K562 (cell line): ENCODE measurements around the gene MAGI1. TPM values are rescaled to one million over a fixed set of nuclear protein-coding genes. Genes with fewer than 3 reads are reported as not detected.

Source experiments
- ATAC-seq: fragments of 200-7000 bp; cut with Tn5 transposase; 3 replicates; pipeline ENCODE4 v1.9.1; 2020; ENCODE audit warnings: moderate library complexity
- BruUV-seq: library from RNA; stranded (reverse); fragments of 400-500 nt; replicated peaks from 2 replicates; lab custom pipeline; 2021; lab: Mats Ljungman, UMichigan
- CTCF ChIA-PET: fragments of 300-600 bp; formaldehyde crosslinking; extraction: SDS; loops from one replicate; lab custom pipeline; 2021; ENCODE audit warnings: low intra/inter-chr PET ratio; lab: Yijun Ruan, JAX
- POLR2A ChIA-PET: fragments of 300-600, 350-650 bp; sonication (Branson Sonifier 250); formaldehyde crosslinking; extraction: SDS; loops from one replicate; lab custom pipeline; 2021; ENCODE audit warnings: antibody characterized with exemption, inconsistent platforms; lab: Yijun Ruan, JAX
- DNase-seq, 4 experiments: peaks; one replicate each; pipeline versions ENCODE4 v3.0.0 to v3.0.0-alpha.2; 2011 to 2018; ENCODE audit warnings: low spot score in 3 of 4, mixed read lengths in 3 of 4; ENCODE audit errors: extremely low read depth in 1 of 4
- FAIRE-seq: peaks from 2 replicates; lab custom pipeline; 2011; peaks lifted over from hg19 to GRCh38; lab: Jason Lieb, UNC
- H2AFZ ChIP-seq: 2 replicates; pipeline ENCODE4 v1.6.0; 2011; ENCODE audit warnings: low read depth, low read length, control low read depth, inconsistent platforms
- H3K27ac ChIP-seq: fragments of 200-600 bp; 3 replicates; pipeline ENCODE4 v1.8.0; 2011; ENCODE audit warnings: low read depth, mild to moderate bottlenecking, control low read depth, inconsistent platforms, low read length, moderate library complexity, mixed read lengths; ENCODE audit errors: extremely low read depth
- H3K27me3 ChIP-seq, 2 experiments: fragments of 300-600 bp in 1 of 2; 2 replicates in 1 of 2; 3 replicates in 1 of 2; pipeline versions ENCODE4 v1.6.0 to v1.8.0; 2011; ENCODE audit warnings: inconsistent platforms in 2 of 2, low read length in 2 of 2, mild to moderate bottlenecking in 1 of 2, mixed read lengths in 1 of 2, moderate library complexity in 1 of 2; ENCODE audit not compliant: control insufficient read depth in 2 of 2, insufficient read depth in 2 of 2
- H3K36me3 ChIP-seq: fragments of 300-600 bp; 3 replicates; pipeline ENCODE4 v1.8.0; 2011; ENCODE audit warnings: mild to moderate bottlenecking, low read length, inconsistent platforms; ENCODE audit not compliant: control insufficient read depth, insufficient read depth
- H3K4me1 ChIP-seq, 2 experiments: fragments of 200-600 bp in 1 of 2; replicated peaks in 1 of 2; 2 replicates in 1 of 2; 3 replicates in 1 of 2; pipeline versions ENCODE4 v1.5.1 to v1.8.0; 2011; ENCODE audit warnings: inconsistent platforms in 2 of 2, low read length in 2 of 2, mild to moderate bottlenecking in 1 of 2, mixed read lengths in 1 of 2, moderate library complexity in 1 of 2; ENCODE audit not compliant: control insufficient read depth in 2 of 2, insufficient read depth in 2 of 2
- H3K4me2 ChIP-seq: 2 replicates; pipeline ENCODE4 v1.6.1; 2011; ENCODE audit warnings: low read length, control low read depth, inconsistent platforms, mixed read lengths; ENCODE audit not compliant: insufficient read depth
- H3K4me3 ChIP-seq: fragments of 200-600 bp; sonication (generic), shearing (Covaris generic); 2 replicates; pipeline ENCODE4 v1.5.1; 2016; ENCODE audit warnings: control low read depth, inconsistent platforms
- H3K79me2 ChIP-seq: fragments of 200-600 bp; 3 replicates; pipeline ENCODE4 v1.8.0; 2011; ENCODE audit warnings: low read length, inconsistent platforms; ENCODE audit not compliant: control insufficient read depth, insufficient read depth
- H3K9ac ChIP-seq, 2 experiments: 2 replicates each; pipeline versions ENCODE4 v1.6.0 to v1.6.1; 2011; ENCODE audit warnings: low read depth in 2 of 2, low read length in 2 of 2, control low read depth in 1 of 2, inconsistent platforms in 1 of 2, mild to moderate bottlenecking in 1 of 2, mixed read lengths in 1 of 2; ENCODE audit not compliant: insufficient read depth in 1 of 2
- H3K9me1 ChIP-seq: one replicate; pipeline ENCODE4 v1.6.0; 2011; ENCODE audit warnings: inconsistent platforms, mild to moderate bottlenecking, low read length, moderate library complexity; ENCODE audit not compliant: control insufficient read depth, insufficient read depth
- H3K9me3 ChIP-seq: replicated peaks from 2 replicates; pipeline ENCODE4 v1.5.1; 2011; ENCODE audit warnings: low read depth, low read length, inconsistent platforms; ENCODE audit not compliant: control insufficient read depth, insufficient read depth
- H4K20me1 ChIP-seq: replicated peaks from 2 replicates; pipeline ENCODE4 v1.6.1; 2011; ENCODE audit warnings: low read length, inconsistent platforms, mixed read lengths; ENCODE audit not compliant: control insufficient read depth, insufficient read depth
- MITF ChIP-seq: IDR thresholded peaks from 2 replicates; pipeline ENCODE4 v1.6.1; 2014; ENCODE audit warnings: antibody characterized with exemption
- MYC ChIP-seq, 2 experiments: fragments of 250-450 bp in 1 of 2; sonication (Bioruptor Pico) in 1 of 2; IDR thresholded peaks; 2 replicates each; pipeline versions ENCODE4 v1.5.1 to v1.6.1; 2012 to 2021; ENCODE audit warnings: low read depth in 2 of 2, borderline replicate concordance in 1 of 2, improper control_type of control experiment in 1 of 2, low read length in 1 of 2, mild to moderate bottlenecking in 1 of 2, moderate library complexity in 1 of 2
- ZNF695 ChIP-seq: fragments of 450-650 bp; formaldehyde crosslinking; IDR thresholded peaks from 2 replicates; pipeline ENCODE4 v1.4.0; 2020; ENCODE audit warnings: mild to moderate bottlenecking, moderate library complexity
- ZNF764 ChIP-seq: fragments of 250-450 bp; sonication (Bioruptor Pico); IDR thresholded peaks from 2 replicates; pipeline ENCODE4 v1.4.0; 2020; ENCODE audit warnings: low read depth, mild to moderate bottlenecking, moderate library complexity
- WGBS: fragments of 100-300 bp; shearing (Covaris generic); methylation state at CpG from one replicate; pipeline ENCODE4 v1.1.6; 2016; ENCODE audit warnings: low coverage, mixed read lengths; ENCODE audit not compliant: insufficient coverage; ENCODE audit errors: missing lambda C conversion rate; 5-methylcytosine and 5-hydroxymethylcytosine counted together
- in situ Hi-C: fragments of 300-500 bp; cut with MboI; formaldehyde crosslinking; loops from 4 replicates; pipeline ENCODE4 v1.15.0; 2018; ENCODE audit warnings: inconsistent platforms, mixed read lengths
- intact Hi-C: fragments of 100-400 bp; cut with micrococcal nuclease; formaldehyde crosslinking; loops from 2 replicates; pipeline ENCODE4 v1.14.2; 2022
- polyA plus RNA-seq, 8 experiments: library from polyadenylated mRNA; depleted of rRNA in 4 of 8; stranded (reverse) in 5 of 8; unstranded in 3 of 8; fragments of >200 nt; fragmentation: Nextera tagmentation in 2 of 8; fragmentation: Illumina TruSeq in 1 of 8; extraction: Ambion mirVana in 2 of 8; extraction: Trizol in 1 of 8; gene quantifications; 2 replicates each; pipeline versions ENCODE4 v1.2.1 to v1.2.3, GENCODE V29; 2011 to 2014; ENCODE audit warnings: inconsistent platforms in 1 of 8, missing spikeins in 1 of 8
- total RNA-seq, 7 experiments: library from RNA; depleted of rRNA in 6 of 7; stranded (reverse); fragments of >200 nt in 6 of 7; fragmentation: Illumina TruSeq in 2 of 7; extraction: Trizol in 2 of 7; gene quantifications; 2 replicates each; pipeline versions ENCODE4 v1.2.1 to v1.2.3, GENCODE V29; 2011 to 2021; ENCODE audit warnings: low replicate concordance in 1 of 7

Gene MAGI1
- total and polyA plus RNA-seq, 9 of the 15 experiments (the other 6 are each of a cell fraction or from before 2014, with no cell fraction given): 7.8 to 59.4 (median 43.2) TPM

DNA sequence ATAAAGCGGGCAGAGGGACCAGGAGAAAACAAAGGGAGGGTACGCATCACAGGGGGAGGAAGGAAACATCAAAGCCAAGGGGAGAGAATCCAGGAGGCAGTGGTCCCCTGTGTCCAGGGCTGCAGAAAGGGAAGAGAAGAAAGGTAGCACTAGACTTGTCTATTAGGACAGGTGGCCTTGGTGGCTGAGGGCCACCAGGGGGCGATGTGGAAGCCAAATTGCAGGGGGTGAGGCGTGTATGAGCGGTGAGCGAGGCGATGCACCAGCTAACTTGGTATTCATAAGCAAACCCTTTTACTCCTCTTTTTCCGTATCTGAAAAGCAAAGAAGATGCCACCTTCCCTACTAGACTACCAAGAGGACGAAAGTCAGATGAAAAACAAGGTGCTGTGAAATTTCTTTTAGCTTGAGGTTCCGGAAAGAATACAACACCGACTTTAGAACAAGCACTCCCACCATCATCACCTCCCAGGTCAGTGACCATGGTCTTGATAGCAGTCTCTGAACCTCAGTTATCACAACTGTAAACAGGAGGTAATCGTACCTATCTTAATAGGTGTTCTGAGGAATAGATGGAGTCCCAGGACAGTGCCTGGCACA is 696.5 kb downstream of the MAGI1 start (continued):
- no peak for TF ChIP-seq MITF
- peak; percentile 94 for TF ChIP-seq ZNF764 (CRISPR knock-in tag)
- TF ChIP-seq MYC (IDR thresholded peaks at IDR 0.05; ENCODE audit: low read depth, low read length): no peak
- no peak for TF ChIP-seq MYC (CRISPR knock-in tag; IDR thresholded peaks at IDR 0.05; ENCODE audit: borderline replicate concordance, low read depth)

GRCh38 chr3:65339192-65339740 is 699.5 kb downstream of the MAGI1 start:
- no peak for TF ChIP-seq ZNF695 (CRISPR knock-in tag)
- WGBS: 0% methylated on average over 2 of the region's 2 CpGs
- no peak overlapping the region for H3K27ac ChIP-seq
- no peak for ATAC-seq
- H3K4me2 ChIP-seq: no peak overlapping the region
- H3K79me2 ChIP-seq: no peaks in the 10 kb centered on the region
- no peaks in the 10 kb centered on the region for H3K9me3 ChIP-seq
- H3K4me1 ChIP-seq: peaks cover 0 to 3% of the 10 kb centered on the region in 2 experiments; a peak in 1 of 5 replicates
- BruUV-seq: no TSS peak
- no peak overlapping the region for H3K9ac ChIP-seq
- no peaks in the 10 kb centered on the region for H3K9me1 ChIP-seq
- ChIA-PET CTCF (no interaction called here), POLR2A (no interaction called here)
- H3K4me3 ChIP-seq: no peak overlapping the region
- no peaks in the 10 kb centered on the region; a peak in 2 of 5 replicates for H3K27me3 ChIP-seq
- no peaks in the 10 kb centered on the region for H4K20me1 ChIP-seq
- intact Hi-C loops (no loop called here), in situ Hi-C loops (no loop called here)
- no peak overlapping the region for H2AFZ ChIP-seq
- DNase-seq: no peak
- no peaks in the 10 kb centered on the region for H3K36me3 ChIP-seq
- FAIRE-seq: no peak
